IMR-90 (cell line): Measurements from ENCODE around the gene SEL1L3. TPM values are rescaled to one million over a fixed set of nuclear protein-coding genes. Genes with fewer than 3 reads are reported as not detected.

Experiments used
- ATAC-seq: fragments of 200-7000 bp; cut with Tn5 transposase; 2 replicates; pipeline ENCODE4 v1.9.1; 2020; ENCODE audit warnings: low read depth, mild to moderate bottlenecking, moderate library complexity
- BruUV-seq: library from RNA; stranded (reverse); fragments of 400-500 nt; replicated peaks from 2 replicates; lab custom pipeline; 2021; lab: Mats Ljungman, UMichigan
- CTCF ChIA-PET: fragments of 300-600 bp; formaldehyde crosslinking; extraction: SDS; loops from one replicate; lab custom pipeline; 2021; ENCODE audit warnings: antibody characterized with exemption; lab: Yijun Ruan, JAX
- POLR2A ChIA-PET: fragments of 300-600 bp; sonication (Branson Sonifier 250); formaldehyde crosslinking; loops from one replicate; lab custom pipeline; 2022; ENCODE audit warnings: antibody characterized with exemption; ENCODE audit not compliant: unreplicated experiment; lab: Charles Lee
- DNase-seq: peaks from one replicate; pipeline ENCODE4 v3.0.0; 2013
- H2AFZ ChIP-seq: replicated peaks from 2 replicates; pipeline ENCODE3; 2013; ENCODE audit warnings: low read length, mild to moderate bottlenecking; ENCODE audit not compliant: poor library complexity
- H2AK5ac ChIP-seq: 2 replicates; pipeline ENCODE4 v1.6.1; 2013; ENCODE audit warnings: low read depth, low read length, inconsistent platforms
- H2AK9ac ChIP-seq: replicated peaks from 2 replicates; pipeline ENCODE3; 2013; ENCODE audit warnings: mild to moderate bottlenecking, low read depth, low read length, moderate library complexity; ENCODE audit not compliant: poor library complexity
- H2BK120ac ChIP-seq: 2 replicates; pipeline ENCODE4 v1.6.1; 2013; ENCODE audit warnings: low read depth, low read length, inconsistent platforms
- H2BK15ac ChIP-seq: 3 replicates; pipeline ENCODE4 v1.6.1; 2013; ENCODE audit warnings: low read depth, low read length, inconsistent platforms
- H2BK20ac ChIP-seq: 2 replicates; pipeline ENCODE4 v1.6.1; 2013; ENCODE audit warnings: low read depth, mild to moderate bottlenecking, inconsistent platforms, low read length, moderate library complexity
- H2BK5ac ChIP-seq: 2 replicates; pipeline ENCODE4 v1.6.1; 2013; ENCODE audit warnings: mild to moderate bottlenecking, low read depth, low read length, inconsistent platforms; ENCODE audit not compliant: poor library complexity, severe bottlenecking
- H3K14ac ChIP-seq: replicated peaks from 2 replicates; pipeline ENCODE4 v1.6.1; 2013; ENCODE audit warnings: low read depth, low read length, inconsistent platforms
- H3K18ac ChIP-seq: 2 replicates; pipeline ENCODE4 v1.6.1; 2013; ENCODE audit warnings: low read depth, low read length, control low read depth
- H3K23ac ChIP-seq: 2 replicates; pipeline ENCODE4 v1.6.1; 2013; ENCODE audit warnings: low read depth, low read length, inconsistent platforms
- H3K27ac ChIP-seq: 2 replicates; pipeline ENCODE4 v1.5.1; 2013; ENCODE audit warnings: mild to moderate bottlenecking, control low read depth, low read length; ENCODE audit not compliant: insufficient read depth
- H3K27me3 ChIP-seq: 2 replicates; pipeline ENCODE4 v1.6.1; 2013; ENCODE audit warnings: low read length; ENCODE audit not compliant: control insufficient read depth, insufficient read depth
- H3K36me3 ChIP-seq: 2 replicates; pipeline ENCODE4 v1.6.1; 2013; ENCODE audit warnings: low read length, mixed read lengths; ENCODE audit not compliant: control insufficient read depth, insufficient read depth
- H3K4ac ChIP-seq: 2 replicates; pipeline ENCODE4 v1.6.1; 2013; ENCODE audit warnings: low read depth, low read length, inconsistent platforms
- H3K4me1 ChIP-seq: 2 replicates; pipeline ENCODE4 v1.6.1; 2013; ENCODE audit warnings: low read length, mixed read lengths; ENCODE audit not compliant: control insufficient read depth, insufficient read depth
- H3K4me2 ChIP-seq: 2 replicates; pipeline ENCODE4 v1.6.1; 2013; ENCODE audit warnings: low read depth, mild to moderate bottlenecking, control low read depth, low read length, moderate library complexity
- H3K4me3 ChIP-seq: 2 replicates; pipeline ENCODE4 v1.5.1; 2013; ENCODE audit warnings: low read depth, mild to moderate bottlenecking, control low read depth, low read length, moderate library complexity; ENCODE audit not compliant: insufficient read depth
- H3K56ac ChIP-seq: 2 replicates; pipeline ENCODE4 v1.6.1; 2013; ENCODE audit warnings: low read length, inconsistent platforms; ENCODE audit not compliant: insufficient read depth; ENCODE audit errors: extremely low read depth
- H3K79me1 ChIP-seq, 2 experiments: 2 replicates each; pipeline ENCODE4 v1.6.1; 2013; ENCODE audit warnings: low read length in 2 of 2, inconsistent platforms in 1 of 2, low read depth in 1 of 2
- H3K9ac ChIP-seq: 2 replicates; pipeline ENCODE4 v1.6.1; 2013; ENCODE audit warnings: low read depth, low read length, control low read depth
- H3K9me1 ChIP-seq: 2 replicates; pipeline ENCODE4 v1.6.1; 2013; ENCODE audit warnings: low read length, inconsistent platforms; ENCODE audit not compliant: insufficient read depth
- H3K9me3 ChIP-seq: 2 replicates; pipeline ENCODE4 v1.6.1; 2013; ENCODE audit warnings: low read length; ENCODE audit not compliant: control insufficient read depth, insufficient read depth
- H4K20me1 ChIP-seq: 2 replicates; pipeline ENCODE4 v1.6.1; 2013; ENCODE audit warnings: low read length, inconsistent platforms; ENCODE audit not compliant: insufficient read depth
- H4K5ac ChIP-seq: 2 replicates; pipeline ENCODE4 v1.6.1; 2013; ENCODE audit warnings: mild to moderate bottlenecking, low read depth, low read length, control low read depth
- H4K8ac ChIP-seq, 2 experiments: 2 replicates each; pipeline ENCODE4 v1.6.1; 2013; ENCODE audit warnings: low read depth in 2 of 2, low read length in 2 of 2, control low read depth in 1 of 2, inconsistent platforms in 1 of 2
- H4K91ac ChIP-seq: 2 replicates; pipeline ENCODE4 v1.6.1; 2013; ENCODE audit warnings: low read depth, low read length, inconsistent platforms; ENCODE audit not compliant: insufficient read depth
- BHLHE40 ChIP-seq: fragments of 150-350 bp; IDR thresholded peaks from 2 replicates; pipeline ENCODE4 v1.6.1; 2016; ENCODE audit warnings: mild to moderate bottlenecking, low read depth, low read length
- CEBPB ChIP-seq: IDR thresholded peaks from 2 replicates; pipeline ENCODE4 v1.6.1; 2012; ENCODE audit warnings: low read depth, low read length, improper control_type of control experiment
- CHD1 ChIP-seq: IDR thresholded peaks from 2 replicates; pipeline ENCODE4 v1.6.1; 2012; ENCODE audit warnings: low read depth, low read length, improper control_type of control experiment
- CTCF ChIP-seq: conservative IDR thresholded peaks from 2 replicates; pipeline ENCODE4 v1.5.1; 2012; ENCODE audit warnings: mild to moderate bottlenecking, low read depth, low read length, improper control_type of control experiment
- ELK1 ChIP-seq: fragments of 150-350 bp; IDR thresholded peaks from 2 replicates; pipeline ENCODE4 v1.6.1; 2016; ENCODE audit warnings: low read depth, mild to moderate bottlenecking, low read length, moderate library complexity, borderline replicate concordance
- FOS ChIP-seq: fragments of 150-350 bp; IDR thresholded peaks from 2 replicates; pipeline ENCODE4 v1.6.1; 2016; ENCODE audit warnings: low read depth, low read length
- MAFK ChIP-seq: IDR thresholded peaks from 2 replicates; pipeline ENCODE4 v1.6.1; 2012; ENCODE audit warnings: low read depth, low read length, improper control_type of control experiment
- MAZ ChIP-seq: IDR thresholded peaks from 2 replicates; pipeline ENCODE4 v1.6.1; 2012; ENCODE audit warnings: low read depth, mild to moderate bottlenecking, low read length, improper control_type of control experiment, moderate library complexity, borderline replicate concordance
- MXI1 ChIP-seq: IDR thresholded peaks from 2 replicates; pipeline ENCODE4 v1.6.1; 2012; ENCODE audit warnings: low read depth, mild to moderate bottlenecking, low read length, moderate library complexity, borderline replicate concordance
- NFE2L2 ChIP-seq: fragments of 150-350 bp; IDR thresholded peaks from 2 replicates; pipeline ENCODE4 v1.6.1; 2016; ENCODE audit warnings: low read depth, mild to moderate bottlenecking, low read length
- POLR2A ChIP-seq: IDR thresholded peaks from 2 replicates; pipeline ENCODE4 v1.6.1; 2012; ENCODE audit warnings: mild to moderate bottlenecking, low read depth, low read length
- RAD21 ChIP-seq: IDR thresholded peaks from 2 replicates; pipeline ENCODE4 v1.6.1; 2012; ENCODE audit warnings: low read length, improper control_type of control experiment
- RFX5 ChIP-seq: IDR thresholded peaks from 2 replicates; pipeline ENCODE4 v1.8.0; 2012; ENCODE audit warnings: low read depth, mild to moderate bottlenecking, low read length, moderate library complexity
- USF2 ChIP-seq: fragments of 150-350 bp; IDR thresholded peaks from 2 replicates; pipeline ENCODE4 v1.6.1; 2017; ENCODE audit warnings: mild to moderate bottlenecking, antibody characterized with exemption, low read length, low read depth
- WGBS, 2 experiments: methylation state at CpG; one replicate each; pipeline versions ENCODE4 v1.1.5 to v1.1.7; 2013; ENCODE audit warnings: missing lambda C conversion rate in 2 of 2; ENCODE audit not compliant: insufficient read length in 1 of 2; ENCODE audit errors: extremely low coverage in 2 of 2; 5-methylcytosine and 5-hydroxymethylcytosine counted together
- dilution Hi-C: fragments of 300-500 bp; cut with HindIII; formaldehyde crosslinking; loops from one replicate; pipeline ENCODE4 v1.14.3; 2018; ENCODE audit warnings: low sequenced_read_pairs; ENCODE audit not compliant: unreplicated experiment
- in situ Hi-C: fragments of 300-500 bp; cut with MboI; formaldehyde crosslinking; loops from 3 replicates; pipeline ENCODE4 v1.14.3; 2019; ENCODE audit warnings: low sequenced_read_pairs, inconsistent platforms, mixed read lengths
- intact Hi-C: fragments of 100-400 bp; cut with micrococcal nuclease; formaldehyde crosslinking; loops from 2 replicates; pipeline ENCODE4 v1.10.0; 2022
- polyA plus RNA-seq, 3 experiments: library from polyadenylated mRNA; depleted of rRNA; stranded (reverse); fragments of >200 nt; gene quantifications; 2 replicates each; pipeline ENCODE4 v1.2.3, GENCODE V29; 2012; ENCODE audit warnings: low replicate concordance in 1 of 3
- total RNA-seq: library from RNA; depleted of rRNA; stranded (reverse); fragments of >200 nt; gene quantifications from 2 replicates; pipeline ENCODE4 v1.2.3, GENCODE V29; 2012

Gene SEL1L3
- total and polyA plus RNA-seq, 2 of the 4 experiments (the other 2 are of a cell fraction) = 16.4 to 43.7 TPM

GRCh38 chr4:25879587-25879986, 16.8 kb upstream of the SEL1L3 start:
- in situ Hi-C loops = no loop called here
- H3K9ac ChIP-seq = no peak overlapping the region

More at GRCh38 chr4:25879587-25879986, 16.8 kb upstream of the SEL1L3 start:
- Histone ChIP-seq H3K4me1 (peaks cover 17% of the 10 kb centered on the region), H3K36me3 (no peaks in the 10 kb centered on the region), H2AK5ac (no peak overlapping the region), H3K56ac (no peak overlapping the region), H3K27ac (no peak overlapping the region), H3K18ac (no peak overlapping the region), H3K4me2 (no peak overlapping the region), H2BK120ac (no peak overlapping the region), H2BK20ac (no peak overlapping the region), H4K8ac (no peak overlapping the region), H3K27me3 (no peaks in the 10 kb centered on the region), H4K20me1 (no peaks in the 10 kb centered on the region), H4K91ac (no peak overlapping the region), H2AK9ac (no peak overlapping the region), H3K14ac (no peak overlapping the region), H2BK5ac (no peak overlapping the region), H4K5ac (no peak overlapping the region), H2BK15ac (no peak overlapping the region), H3K4me3 (no peak overlapping the region), H2AFZ (no peak overlapping the region), H3K79me1 (no peaks in the 10 kb centered on the region), H3K4ac (no peak overlapping the region), H3K9me1 (peaks cover 9% of the 10 kb centered on the region; the same call in 1 of the 2 replicates), H3K9me3 (peaks cover 3% of the 10 kb centered on the region; the same call in 1 of the 2 replicates), H3K23ac (no peak overlapping the region)
- 84% methylated on average over 6 of the region's 6 CpGs; no CpG with 5 or more reads in 1 of the 2 experiments for WGBS, 2 experiments
- BruUV-seq = no TSS peak
- DNase-seq = no peak
- intact Hi-C loops = no loop called here
- dilution Hi-C loops = no loop called here
- TF ChIP-seq CTCF (no peak), CEBPB (no peak), MAZ (no peak), POLR2A (no peak), ELK1 (no peak), USF2 (no peak), RFX5 (no peak), MXI1 (no peak), BHLHE40 (no peak), RAD21 (no peak), FOS (no peak), CHD1 (no peak), MAFK (no peak), NFE2L2 (no peak)
- POLR2A ChIA-PET = no interaction called here
- CTCF ChIA-PET = no interaction called here
- ATAC-seq = no peak
